Activated naive CD8-positive, alpha-beta T cell treated with anti-CD3 and anti-CD28 coated beads, Interleukin-2, amount 50 U/mL, for 24 hours (primary cell): ENCODE data around the gene SOCS4.
A peak's percentile ranks its signal among the peaks of the same experiment; 100 is the strongest.
"Not testable (repeated sequence)": the region's sequence is repeated elsewhere in the genome, so short reads cannot be mapped to it uniquely, and the experiment has no call there.

ENCODE experiments used
- ATAC-seq: fragments of 150-1000 bp; cut with Tn5 transposase; one replicate; pipeline ENCODE4 v1.10.0; 2021
- DNase-seq: peaks from one replicate; pipeline ENCODE4 v3.0.0; 2021
- H3K27ac Mint-ChIP-seq: one replicate; pipeline ENCODE4 v1.8.0; 2021; ENCODE audit warnings: mild to moderate bottlenecking, mixed read lengths
- H3K27me3 Mint-ChIP-seq: one replicate; pipeline ENCODE4 v1.8.0; 2021; ENCODE audit warnings: mixed read lengths
- H3K36me3 Mint-ChIP-seq: one replicate; pipeline ENCODE4 v1.8.0; 2021; ENCODE audit warnings: low read depth, mixed read lengths
- H3K4me1 Mint-ChIP-seq: one replicate; pipeline ENCODE4 v1.8.0; 2021; ENCODE audit warnings: mixed read lengths
- H3K4me3 Mint-ChIP-seq: one replicate; pipeline ENCODE4 v1.8.0; 2021; ENCODE audit warnings: mild to moderate bottlenecking, moderate library complexity, mixed read lengths
- H3K9me3 Mint-ChIP-seq: one replicate; pipeline ENCODE4 v1.8.0; 2021; ENCODE audit warnings: mixed read lengths

SOCS4 gene

DNA sequence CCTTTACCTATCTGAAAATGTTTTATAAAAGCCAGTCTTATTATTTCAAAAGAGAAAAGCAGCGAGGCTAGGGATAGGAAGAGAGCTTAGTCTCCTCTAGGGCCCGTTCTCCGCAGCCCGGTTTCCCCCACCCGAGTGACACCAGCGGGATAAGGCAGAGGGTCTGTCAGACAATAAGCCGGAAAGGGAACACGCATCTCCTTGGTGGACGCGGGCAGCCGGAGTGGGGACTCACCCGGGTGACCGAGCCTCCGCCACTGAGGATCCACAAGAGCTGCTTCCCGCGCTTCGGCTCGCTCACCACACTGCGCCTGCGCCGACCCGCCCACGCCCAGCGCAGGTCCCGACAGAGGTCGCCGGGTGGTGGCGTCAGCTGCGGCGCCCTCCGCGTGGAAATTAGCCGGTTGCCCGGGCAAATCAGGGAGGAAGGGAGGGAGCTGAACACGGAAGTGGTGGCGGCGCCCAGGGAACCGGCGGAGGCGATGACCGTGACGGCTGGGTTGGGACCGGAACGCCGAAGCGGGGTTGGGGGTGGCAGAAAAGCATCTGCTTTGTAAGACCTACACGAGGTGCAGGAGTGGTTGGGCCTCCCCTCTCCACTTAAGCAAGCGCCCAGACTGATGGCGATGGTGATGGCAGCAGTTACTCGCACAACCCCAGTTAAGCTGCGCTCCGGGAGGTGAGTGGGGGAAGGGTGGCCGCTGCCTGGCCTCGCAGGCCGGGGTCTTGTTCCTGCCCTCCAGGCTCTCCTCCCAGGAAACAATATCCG, at the start of gene SOCS4, which contains the start of gene WDHD1:
Gene SOCS4 (plus strand): TSS at position 444 of the 769 bp plus-strand sequence. CDS start 15,806 bp downstream, outside the sequence.
Gene WDHD1 (minus strand): TSS at position 307 of the 769 bp plus-strand sequence. CDS start 312 bp downstream, outside the sequence.
- DNase-seq: peak; percentile 99
- Mint-ChIP-seq H3K27ac (peak within 1 kb of the TSS; percentile 95), H3K27me3 (no peaks in the 10 kb centered on the region), H3K9me3 (no peaks in the 10 kb centered on the region), H3K4me1 (peaks cover 55% of the 10 kb centered on the region), H3K36me3 (peaks cover 32% of the 10 kb centered on the region), H3K4me3 (peak within 1 kb of the TSS; percentile 97)
- ATAC-seq: peak; percentile 98

- Mint-ChIP-seq H3K4me3 (no peak overlapping the region), H3K27ac (no peak overlapping the region)
These were observed 48.0 kb upstream of the SOCS4 start for GRCh38 chr14:54979039-54979438.

GRCh38 chr14:54981698-54982097, 45.3 kb upstream of the SOCS4 start:
- Mint-ChIP-seq H3K4me3 (no peak overlapping the region), H3K9me3 (no peaks in the 10 kb centered on the region), H3K36me3 (peaks cover 56% of the 10 kb centered on the region), H3K27me3 (no peaks in the 10 kb centered on the region), H3K27ac (no peak overlapping the region), H3K4me1 (no peaks in the 10 kb centered on the region)
- DNase-seq: no peak
- ATAC-seq: no peak

More at GRCh38 chr14:54979039-54979438, 48.0 kb upstream of the SOCS4 start:
- H3K36me3 Mint-ChIP-seq: peaks cover 42% of the 10 kb centered on the region
- H3K9me3 Mint-ChIP-seq: no peaks in the 10 kb centered on the region
- no peaks in the 10 kb centered on the region for H3K27me3 Mint-ChIP-seq
- ATAC-seq (no peak), DNase-seq (no peak)
- no peaks in the 10 kb centered on the region for H3K4me1 Mint-ChIP-seq

GRCh38 chr14:54985156-54985555, 41.9 kb upstream of the SOCS4 start:
- no peaks in the 10 kb centered on the region for H3K27me3 Mint-ChIP-seq
- no peaks in the 10 kb centered on the region for H3K4me1 Mint-ChIP-seq
- H3K27ac Mint-ChIP-seq: no peak overlapping the region
- peaks cover 59% of the 10 kb centered on the region for H3K36me3 Mint-ChIP-seq
- no peak for ATAC-seq
- H3K9me3 Mint-ChIP-seq: no peaks in the 10 kb centered on the region
- DNase-seq: no peak
- no peak overlapping the region for H3K4me3 Mint-ChIP-seq

- Mint-ChIP-seq H3K4me3 (no peak overlapping the region), H3K36me3 (peaks cover 54% of the 10 kb centered on the region), H3K27me3 (no peaks in the 10 kb centered on the region), H3K4me1 (no peaks in the 10 kb centered on the region), H3K9me3 (no peaks in the 10 kb centered on the region), H3K27ac (no peak overlapping the region)
- DNase-seq: no peak
- no peak for ATAC-seq
These were observed 26.7 kb upstream of the SOCS4 start for GRCh38 chr14:55000381-55000780.

GRCh38 chr14:55005071-55005470, 22.0 kb upstream of the SOCS4 start:
- H3K4me1 Mint-ChIP-seq: no peaks in the 10 kb centered on the region
- ATAC-seq: no peak
- H3K9me3 Mint-ChIP-seq: no peaks in the 10 kb centered on the region
- H3K36me3 Mint-ChIP-seq: peaks cover 58% of the 10 kb centered on the region
- no peaks in the 10 kb centered on the region for H3K27me3 Mint-ChIP-seq
- DNase-seq: no peak
- no peak overlapping the region for H3K27ac Mint-ChIP-seq
- H3K4me3 Mint-ChIP-seq: no peak overlapping the region

- Mint-ChIP-seq H3K27me3 (no peaks in the 10 kb centered on the region), H3K9me3 (no peaks in the 10 kb centered on the region), H3K4me1 (no peaks in the 10 kb centered on the region), H3K4me3 (no peak overlapping the region), H3K27ac (no peak overlapping the region), H3K36me3 (peaks cover 49% of the 10 kb centered on the region)
- DNase-seq: no peak
- ATAC-seq: no peak
These were observed 12.0 kb upstream of the SOCS4 start for GRCh38 chr14:55015006-55015405.

GRCh38 chr14:55019968-55020554, 7.0 kb upstream of the SOCS4 start:
- Mint-ChIP-seq H3K27ac (no peak overlapping the region), H3K36me3 (peaks cover 47% of the 10 kb centered on the region), H3K9me3 (no peaks in the 10 kb centered on the region), H3K27me3 (no peaks in the 10 kb centered on the region), H3K4me3 (no peak overlapping the region), H3K4me1 (peaks cover 19% of the 10 kb centered on the region)
- no peak for DNase-seq
- no peak for ATAC-seq

GRCh38 chr14:55024365-55024764, 2.7 kb upstream of the SOCS4 start:
- H3K36me3 Mint-ChIP-seq: peaks cover 44% of the 10 kb centered on the region
- H3K27me3 Mint-ChIP-seq, DNase-seq, ATAC-seq, H3K9me3 Mint-ChIP-seq, H3K27ac Mint-ChIP-seq, H3K4me3 Mint-ChIP-seq: not testable (repeated sequence)
- H3K4me1 Mint-ChIP-seq: peaks cover 51% of the 10 kb centered on the region

GRCh38 chr14:55025948-55026347, 1.1 kb upstream of the SOCS4 start:
- no peak for DNase-seq

GRCh38 chr14:55026441-55026792, 619 bp upstream of the SOCS4 start:
- DNase-seq (no peak), ATAC-seq (no peak)
- Mint-ChIP-seq H3K9me3 (no peaks in the 10 kb centered on the region), H3K4me3 (peak overlapping the region; percentile 97), H3K36me3 (peaks cover 33% of the 10 kb centered on the region), H3K4me1 (peaks cover 58% of the 10 kb centered on the region), H3K27ac (peak overlapping the region; percentile 95), H3K27me3 (no peaks in the 10 kb centered on the region)

More at GRCh38 chr14:55025948-55026347, 1.1 kb upstream of the SOCS4 start:
- Mint-ChIP-seq H3K4me3 (peak overlapping the region; percentile 97), H3K9me3 (no peaks in the 10 kb centered on the region), H3K4me1 (peaks cover 57% of the 10 kb centered on the region), H3K27me3 (no peaks in the 10 kb centered on the region), H3K27ac (peak overlapping the region; percentile 95), H3K36me3 (peaks cover 34% of the 10 kb centered on the region)
- ATAC-seq: no peak

DNA sequence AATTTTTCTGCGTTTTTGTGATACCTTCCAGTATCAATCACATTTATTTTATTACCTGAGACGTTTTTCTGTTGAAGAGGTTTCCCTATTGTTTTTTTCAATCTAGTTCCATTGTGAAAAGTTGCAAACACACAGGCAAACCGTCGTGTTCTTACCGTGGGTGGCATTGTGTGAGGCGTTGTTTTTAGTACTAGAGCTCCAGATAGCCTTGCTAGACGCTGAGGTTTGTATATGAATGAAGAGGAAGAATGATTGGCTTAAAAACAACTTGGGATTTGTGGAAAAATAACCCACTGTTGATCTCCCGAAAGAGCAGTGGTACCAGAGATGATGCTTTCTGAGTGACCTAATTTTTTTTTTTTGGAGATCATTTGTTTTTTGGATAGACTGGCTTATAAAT, 1.0 kb downstream of the SOCS4 start:
- no peak for DNase-seq
- Mint-ChIP-seq H3K27ac (peak overlapping the region; percentile 95), H3K9me3 (no peaks in the 10 kb centered on the region)

DNA sequence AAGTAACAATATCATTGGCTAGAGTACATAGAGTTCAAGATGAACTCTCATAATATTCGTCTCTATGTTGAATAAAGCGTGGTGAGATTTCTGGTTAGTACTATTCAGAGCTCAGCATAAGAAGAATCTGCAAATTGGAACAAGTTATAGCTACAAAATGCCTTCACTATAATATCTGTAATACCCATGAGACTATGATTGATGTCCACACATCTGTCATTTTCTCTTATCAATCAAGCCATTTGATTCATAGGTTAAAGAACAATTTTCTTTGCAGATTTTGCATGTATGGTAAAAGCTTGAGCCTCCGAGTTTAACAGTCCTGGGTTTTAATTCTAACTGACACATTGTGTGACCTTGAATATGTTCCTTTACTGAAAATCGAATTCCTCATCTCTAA, 1.4 kb downstream of the SOCS4 start:
- H3K27me3 Mint-ChIP-seq: no peaks in the 10 kb centered on the region
- peaks cover 54% of the 10 kb centered on the region for H3K4me1 Mint-ChIP-seq
- DNase-seq: no peak
- H3K27ac Mint-ChIP-seq: peak overlapping the region; percentile 95
- H3K9me3 Mint-ChIP-seq: no peaks in the 10 kb centered on the region
- peaks cover 30% of the 10 kb centered on the region for H3K36me3 Mint-ChIP-seq
- H3K4me3 Mint-ChIP-seq: peak overlapping the region; percentile 97
- ATAC-seq: no peak

More for the DNA sequence above, 1.0 kb downstream of the SOCS4 start:
- Mint-ChIP-seq H3K36me3 (peaks cover 32% of the 10 kb centered on the region), H3K27me3 (no peaks in the 10 kb centered on the region), H3K4me3 (peak overlapping the region; percentile 97), H3K4me1 (peaks cover 54% of the 10 kb centered on the region)
- no peak for ATAC-seq

- Mint-ChIP-seq H3K27ac (no peak overlapping the region), H3K4me3 (no peak overlapping the region), H3K4me1 (peaks cover 42% of the 10 kb centered on the region), H3K36me3 (peaks cover 35% of the 10 kb centered on the region), H3K27me3 (no peaks in the 10 kb centered on the region), H3K9me3 (no peaks in the 10 kb centered on the region)
- ATAC-seq (no peak), DNase-seq (no peak)
These were observed 4.2 kb downstream of the SOCS4 start for GRCh38 chr14:55031190-55031589.

DNA sequence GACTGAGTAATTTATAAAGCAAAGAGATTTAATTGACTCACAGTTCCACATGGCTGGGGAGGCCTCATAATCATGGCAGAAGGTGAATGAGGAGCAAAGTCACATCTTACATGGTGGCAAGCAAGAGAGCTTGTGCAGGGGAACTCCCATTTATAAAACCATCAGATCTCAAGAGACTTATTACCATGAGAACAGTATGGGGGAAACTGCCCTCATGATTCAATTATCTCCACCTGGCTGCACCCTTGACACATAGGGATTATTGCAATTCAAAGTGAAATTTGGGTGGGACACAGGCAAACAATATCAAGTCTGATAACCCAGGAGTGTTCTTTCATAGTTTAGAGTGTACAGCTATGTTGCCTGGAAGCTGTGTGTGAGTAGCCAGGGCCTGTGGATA, 11.0 kb downstream of the SOCS4 start:
- peaks cover 47% of the 10 kb centered on the region for H3K36me3 Mint-ChIP-seq
- H3K27ac Mint-ChIP-seq: peak overlapping the region; percentile 37
- not testable (repeated sequence) for H3K4me3 Mint-ChIP-seq, DNase-seq, H3K4me1 Mint-ChIP-seq, H3K9me3 Mint-ChIP-seq, H3K27me3 Mint-ChIP-seq, ATAC-seq
